ENCODE measurements around the gene KSR2.

- TF ChIP-seq CTCF (IDR thresholded peaks at IDR 0.05) (no peak), POLR2AphosphoS5 (IDR thresholded peaks at IDR 0.05) (no peak), EP300 (IDR thresholded peaks at IDR 0.05) (no peak)
These were observed 507.1 kb downstream of the KSR2 start for GRCh38 chr12:117461732-117462131.
